OCI-LY7 (cell line): ENCODE measurements around the gene HINT3. TPM values are rescaled to one million over a fixed set of nuclear protein-coding genes. Genes with fewer than 3 reads are reported as not detected.

Experiments used
- BruUV-seq: library from RNA; stranded (reverse); fragments of 400-500 nt; replicated peaks from 2 replicates; lab custom pipeline; 2021; lab: Mats Ljungman, UMichigan
- CTCF ChIA-PET: fragments of 300-600 bp; sonication (Branson Sonifier 250); formaldehyde crosslinking; loops from one replicate; lab custom pipeline; 2022; ENCODE audit warnings: antibody characterized with exemption; ENCODE audit not compliant: unreplicated experiment; lab: Charles Lee
- POLR2A ChIA-PET: fragments of 300-600 bp; sonication (Branson Sonifier 250); formaldehyde crosslinking; loops from one replicate; lab custom pipeline; 2022; ENCODE audit warnings: antibody characterized with exemption; lab: Charles Lee
- DNase-seq: peaks from one replicate; pipeline ENCODE4 v3.0.0-alpha.2; 2015; ENCODE audit warnings: low spot score
- H2AFZ ChIP-seq: fragments of 200-600 bp; sonication (generic), shearing (Covaris generic); 2 replicates; pipeline ENCODE4 v1.6.1; 2014; ENCODE audit warnings: mild to moderate bottlenecking, antibody characterized with exemption, low read length, moderate library complexity
- H3K27ac ChIP-seq: fragments of 200-600 bp; sonication (generic); 2 replicates; pipeline ENCODE4 v1.5.1; 2014; ENCODE audit warnings: mixed run types, low read depth, mild to moderate bottlenecking, moderate library complexity, low read length, inconsistent platforms; ENCODE audit not compliant: poor library complexity, severe bottlenecking
- H3K36me3 ChIP-seq: fragments of 200-600 bp; sonication (generic); 2 replicates; pipeline ENCODE4 v1.6.1; 2014; ENCODE audit warnings: mild to moderate bottlenecking, antibody characterized with exemption, low read length, moderate library complexity, mixed read lengths; ENCODE audit not compliant: insufficient read depth
- H3K4me1 ChIP-seq: fragments of 200-600 bp; sonication (generic); 2 replicates; pipeline ENCODE4 v1.5.1; 2014; ENCODE audit warnings: mild to moderate bottlenecking, low read length; ENCODE audit not compliant: insufficient read depth, poor library complexity, severe bottlenecking
- H3K4me2 ChIP-seq: fragments of 200-600 bp; sonication (generic); 2 replicates; pipeline ENCODE4 v1.6.1; 2014; ENCODE audit warnings: mild to moderate bottlenecking, low read length
- H3K4me3 ChIP-seq: fragments of 200-600 bp; sonication (generic); 2 replicates; pipeline ENCODE4 v1.5.1; 2014; ENCODE audit warnings: mild to moderate bottlenecking, low read depth, low read length; ENCODE audit not compliant: poor library complexity, severe bottlenecking
- H3K79me2 ChIP-seq: fragments of 200-600 bp; sonication (generic); 2 replicates; pipeline ENCODE4 v1.6.1; 2016; ENCODE audit warnings: low read depth, mild to moderate bottlenecking, low read length, moderate library complexity, mixed read lengths; ENCODE audit not compliant: insufficient read depth
- H3K9me2 ChIP-seq: fragments of 200-600 bp; sonication (generic); 2 replicates; pipeline ENCODE4 v1.6.1; 2016; ENCODE audit warnings: mild to moderate bottlenecking, low read length, mixed read lengths; ENCODE audit not compliant: insufficient read depth
- H3K9me3 ChIP-seq: fragments of 200-600 bp; sonication (generic); 2 replicates; pipeline ENCODE4 v1.6.1; 2014; ENCODE audit warnings: mild to moderate bottlenecking, mixed run types, low read length, mixed read lengths
- H4K20me1 ChIP-seq: fragments of 200-600 bp; sonication (generic); 2 replicates; pipeline ENCODE4 v1.6.1; 2014; ENCODE audit warnings: mild to moderate bottlenecking, antibody characterized with exemption, low read length, moderate library complexity, mixed read lengths; ENCODE audit not compliant: insufficient read depth
- CTCF ChIP-seq: fragments of 200-600 bp; sonication (generic); conservative IDR thresholded peaks from 2 replicates; pipeline ENCODE4 v1.5.1; 2014; ENCODE audit warnings: mild to moderate bottlenecking, antibody characterized with exemption, low read length, moderate library complexity, mixed read lengths
- EZH2phosphoT487 ChIP-seq: fragments of 200-600 bp; sonication (generic); IDR thresholded peaks from 2 replicates; pipeline ENCODE4 v1.6.1; 2018; ENCODE audit warnings: low read depth, borderline replicate concordance, mild to moderate bottlenecking, mixed run types, antibody characterized with exemption, low read length, moderate library complexity, mixed read lengths
- intact Hi-C: fragments of 100-400 bp; cut with micrococcal nuclease; formaldehyde crosslinking; loops from one replicate; pipeline ENCODE4 v1.10.0; 2022; ENCODE audit not compliant: unreplicated experiment
- total RNA-seq, 2 experiments: library from RNA; depleted of rRNA in 1 of 2; stranded (reverse); fragments of >200 nt in 1 of 2; shearing (Covaris generic) in 1 of 2; gene quantifications; 2 replicates each; pipeline ENCODE4 v1.2.3, GENCODE V29; 2014 to 2022

The HINT3 gene
- total RNA-seq, 2 experiments from 2014 or later, result 10.4 to 10.6 TPM

- H3K9me3 ChIP-seq, result no peaks in the 10 kb centered on the region
- DNase-seq, result no peak
- no peak for TF ChIP-seq CTCF
- TF ChIP-seq EZH2phosphoT487, result no peak
- no peak overlapping the region for H2AFZ ChIP-seq
- H3K4me3 ChIP-seq, result no peak overlapping the region
- no peaks in the 10 kb centered on the region for H3K4me1 ChIP-seq
- ChIA-PET CTCF (no interaction called here), POLR2A (interaction anchor here (0.5 to 1.8 kb wide), 5 partner anchors 11 to 711 kb away, joined by 3 to 8 read pairs (median 7); no protein-coding TSS in a partner anchor)
- no peak overlapping the region for H3K4me2 ChIP-seq
- H3K36me3 ChIP-seq, result peaks cover 63% of the 10 kb centered on the region
- BruUV-seq, result no TSS peak
- intact Hi-C loops, result no loop called here
- no peaks in the 10 kb centered on the region for H3K79me2 ChIP-seq
- no peak overlapping the region for H3K27ac ChIP-seq
- no peaks in the 10 kb centered on the region for H4K20me1 ChIP-seq
- H3K9me2 ChIP-seq, result no peaks in the 10 kb centered on the region
Observed at GRCh38 chr6:125913145-125913544, 43.4 kb upstream of the HINT3 start.

- no peaks in the 10 kb centered on the region for H3K4me1 ChIP-seq
- no peak for TF ChIP-seq EZH2phosphoT487
- no peak for TF ChIP-seq CTCF
- H3K9me2 ChIP-seq, result no peaks in the 10 kb centered on the region
- intact Hi-C loops, result no loop called here
- CTCF ChIA-PET, result interaction anchor here (0.6 kb wide), 1 partner anchor 133 kb away, joined by 3 read pairs; no protein-coding TSS in a partner anchor
- DNase-seq, result no peak
- no peak overlapping the region for H3K4me3 ChIP-seq
- no peaks in the 10 kb centered on the region for H3K79me2 ChIP-seq
- peaks cover 63% of the 10 kb centered on the region for H3K36me3 ChIP-seq
- no peak overlapping the region for H3K27ac ChIP-seq
- H3K9me3 ChIP-seq, result no peaks in the 10 kb centered on the region
- H2AFZ ChIP-seq, result no peak overlapping the region
- BruUV-seq, result no TSS peak
- no peaks in the 10 kb centered on the region for H4K20me1 ChIP-seq
- H3K4me2 ChIP-seq, result no peak overlapping the region
- POLR2A ChIA-PET, result interaction anchor here (0.5 to 1.8 kb wide), 5 partner anchors 11 to 712 kb away, joined by 3 to 8 read pairs (median 7); no protein-coding TSS in a partner anchor
Observed at GRCh38 chr6:125913864-125914351, 42.7 kb upstream of the HINT3 start.

- Histone ChIP-seq H3K4me2 (no peak overlapping the region), H3K27ac (no peak overlapping the region), H3K4me3 (no peak overlapping the region), H2AFZ (no peak overlapping the region), H4K20me1 (no peaks in the 10 kb centered on the region), H3K9me2 (no peaks in the 10 kb centered on the region), H3K9me3 (no peaks in the 10 kb centered on the region), H3K36me3 (peaks cover 78% of the 10 kb centered on the region), H3K79me2 (no peaks in the 10 kb centered on the region), H3K4me1 (no peaks in the 10 kb centered on the region)
- ChIA-PET CTCF (no interaction called here), POLR2A (interaction anchor here (1.4 to 1.7 kb wide), 2 partner anchors 20 to 83 kb away, joined by 5 to 6 read pairs; no protein-coding TSS in a partner anchor)
- intact Hi-C loops, result no loop called here
- DNase-seq, result no peak
- TF ChIP-seq CTCF (no peak), EZH2phosphoT487 (no peak)
- BruUV-seq, result no TSS peak
Observed at GRCh38 chr6:125918230-125918629, 38.3 kb upstream of the HINT3 start.
